K562 (cell line): ENCODE measurements around the gene PRDM10. TPM values are rescaled to one million over a fixed set of nuclear protein-coding genes. Genes with fewer than 3 reads are reported as not detected.

Experiments
- ATAC-seq: fragments of 200-7000 bp; cut with Tn5 transposase; 3 replicates; pipeline ENCODE4 v1.9.1; 2020; ENCODE audit warnings: moderate library complexity
- BruUV-seq: library from RNA; stranded (reverse); fragments of 400-500 nt; replicated peaks from 2 replicates; lab custom pipeline; 2021; lab: Mats Ljungman, UMichigan
- CTCF ChIA-PET: fragments of 300-600 bp; formaldehyde crosslinking; extraction: SDS; loops from one replicate; lab custom pipeline; 2021; ENCODE audit warnings: low intra/inter-chr PET ratio; lab: Yijun Ruan, JAX
- POLR2A ChIA-PET: fragments of 300-600, 350-650 bp; sonication (Branson Sonifier 250); formaldehyde crosslinking; extraction: SDS; loops from one replicate; lab custom pipeline; 2021; ENCODE audit warnings: antibody characterized with exemption, inconsistent platforms; lab: Yijun Ruan, JAX
- DNase-seq, 4 experiments: peaks; one replicate each; pipeline versions ENCODE4 v3.0.0 to v3.0.0-alpha.2; 2011 to 2018; ENCODE audit warnings: low spot score in 3 of 4, mixed read lengths in 3 of 4; ENCODE audit errors: extremely low read depth in 1 of 4
- FAIRE-seq: peaks from 2 replicates; lab custom pipeline; 2011; peaks lifted over from hg19 to GRCh38; lab: Jason Lieb, UNC
- H2AFZ ChIP-seq: 2 replicates; pipeline ENCODE4 v1.6.0; 2011; ENCODE audit warnings: low read depth, low read length, control low read depth, inconsistent platforms
- H3K27ac ChIP-seq: fragments of 200-600 bp; 3 replicates; pipeline ENCODE4 v1.8.0; 2011; ENCODE audit warnings: low read depth, mild to moderate bottlenecking, control low read depth, inconsistent platforms, low read length, moderate library complexity, mixed read lengths; ENCODE audit errors: extremely low read depth
- H3K27me3 ChIP-seq, 2 experiments: fragments of 300-600 bp in 1 of 2; 2 replicates in 1 of 2; 3 replicates in 1 of 2; pipeline versions ENCODE4 v1.6.0 to v1.8.0; 2011; ENCODE audit warnings: inconsistent platforms in 2 of 2, low read length in 2 of 2, mild to moderate bottlenecking in 1 of 2, mixed read lengths in 1 of 2, moderate library complexity in 1 of 2; ENCODE audit not compliant: control insufficient read depth in 2 of 2, insufficient read depth in 2 of 2
- H3K36me3 ChIP-seq: fragments of 300-600 bp; 3 replicates; pipeline ENCODE4 v1.8.0; 2011; ENCODE audit warnings: mild to moderate bottlenecking, low read length, inconsistent platforms; ENCODE audit not compliant: control insufficient read depth, insufficient read depth
- H3K4me1 ChIP-seq, 2 experiments: fragments of 200-600 bp in 1 of 2; replicated peaks in 1 of 2; 2 replicates in 1 of 2; 3 replicates in 1 of 2; pipeline versions ENCODE4 v1.5.1 to v1.8.0; 2011; ENCODE audit warnings: inconsistent platforms in 2 of 2, low read length in 2 of 2, mild to moderate bottlenecking in 1 of 2, mixed read lengths in 1 of 2, moderate library complexity in 1 of 2; ENCODE audit not compliant: control insufficient read depth in 2 of 2, insufficient read depth in 2 of 2
- H3K4me2 ChIP-seq: 2 replicates; pipeline ENCODE4 v1.6.1; 2011; ENCODE audit warnings: low read length, control low read depth, inconsistent platforms, mixed read lengths; ENCODE audit not compliant: insufficient read depth
- H3K4me3 ChIP-seq: fragments of 200-600 bp; sonication (generic), shearing (Covaris generic); 2 replicates; pipeline ENCODE4 v1.5.1; 2016; ENCODE audit warnings: control low read depth, inconsistent platforms
- H3K79me2 ChIP-seq: fragments of 200-600 bp; 3 replicates; pipeline ENCODE4 v1.8.0; 2011; ENCODE audit warnings: low read length, inconsistent platforms; ENCODE audit not compliant: control insufficient read depth, insufficient read depth
- H3K9ac ChIP-seq, 2 experiments: 2 replicates each; pipeline versions ENCODE4 v1.6.0 to v1.6.1; 2011; ENCODE audit warnings: low read depth in 2 of 2, low read length in 2 of 2, control low read depth in 1 of 2, inconsistent platforms in 1 of 2, mild to moderate bottlenecking in 1 of 2, mixed read lengths in 1 of 2; ENCODE audit not compliant: insufficient read depth in 1 of 2
- H3K9me1 ChIP-seq: one replicate; pipeline ENCODE4 v1.6.0; 2011; ENCODE audit warnings: inconsistent platforms, mild to moderate bottlenecking, low read length, moderate library complexity; ENCODE audit not compliant: control insufficient read depth, insufficient read depth
- H3K9me3 ChIP-seq: replicated peaks from 2 replicates; pipeline ENCODE4 v1.5.1; 2011; ENCODE audit warnings: low read depth, low read length, inconsistent platforms; ENCODE audit not compliant: control insufficient read depth, insufficient read depth
- H4K20me1 ChIP-seq: replicated peaks from 2 replicates; pipeline ENCODE4 v1.6.1; 2011; ENCODE audit warnings: low read length, inconsistent platforms, mixed read lengths; ENCODE audit not compliant: control insufficient read depth, insufficient read depth
- FOS ChIP-seq: IDR thresholded peaks from 3 replicates; pipeline ENCODE4 v1.6.1; 2011; ENCODE audit not compliant: insufficient read length; ENCODE audit errors: extremely low read depth
- KAT7 ChIP-seq: sonication (generic); formaldehyde crosslinking; IDR thresholded peaks from 2 replicates; pipeline ENCODE4 v1.8.0; 2022; ENCODE audit warnings: missing genetic modification reagents, mild to moderate bottlenecking, borderline replicate concordance
- NFATC3 ChIP-seq: fragments of 450-650 bp; IDR thresholded peaks from 2 replicates; pipeline ENCODE4 v1.6.1; 2017; ENCODE audit warnings: mild to moderate bottlenecking
- NKRF ChIP-seq: fragments of 450-650 bp; IDR thresholded peaks from 2 replicates; pipeline ENCODE4 v1.6.1; 2016; ENCODE audit warnings: borderline replicate concordance
- RFX5 ChIP-seq: IDR thresholded peaks from 2 replicates; pipeline ENCODE4 v1.6.1; 2011; ENCODE audit warnings: low read depth, mild to moderate bottlenecking, improper control_type of control experiment, low read length
- SREBF1 ChIP-seq: fragments of 150-350 bp; IDR thresholded peaks from 2 replicates; pipeline ENCODE4 v1.6.1; 2014; ENCODE audit warnings: antibody characterized with exemption, low read depth, low read length, borderline replicate concordance
- TAF1 ChIP-seq: IDR thresholded peaks from 2 replicates; pipeline ENCODE4 v1.6.1; 2011; ENCODE audit warnings: mild to moderate bottlenecking, low read length, moderate library complexity; ENCODE audit not compliant: insufficient read depth, control insufficient read depth, severe bottlenecking; ENCODE audit errors: extremely low read depth
- TCFL5 ChIP-seq: fragments of 250-450 bp; sonication (Bioruptor Pico); conservative IDR thresholded peaks from 2 replicates; pipeline ENCODE4 v1.6.1; 2021; ENCODE audit warnings: mild to moderate bottlenecking, moderate library complexity, matching md5 sums
- TFE3 ChIP-seq: fragments of 450-650 bp; formaldehyde crosslinking; IDR thresholded peaks from 2 replicates; pipeline ENCODE4 v1.4.0; 2020; ENCODE audit warnings: mild to moderate bottlenecking, mixed read lengths
- TSC22D4 ChIP-seq: fragments of 450-650 bp; IDR thresholded peaks from 2 replicates; pipeline ENCODE4 v1.6.1; 2016; ENCODE audit warnings: missing genetic modification characterization, missing biosample characterization, control low read depth
- ZNF766 ChIP-seq: fragments of 200-800 bp; sonication (Bioruptor generic); conservative IDR thresholded peaks from 2 replicates; pipeline ENCODE4 v1.6.1; 2016; ENCODE audit warnings: missing genetic modification characterization, missing compliant biosample characterization
- WGBS: fragments of 100-300 bp; shearing (Covaris generic); methylation state at CpG from one replicate; pipeline ENCODE4 v1.1.6; 2016; ENCODE audit warnings: low coverage, mixed read lengths; ENCODE audit not compliant: insufficient coverage; ENCODE audit errors: missing lambda C conversion rate; 5-methylcytosine and 5-hydroxymethylcytosine counted together
- in situ Hi-C: fragments of 300-500 bp; cut with MboI; formaldehyde crosslinking; loops from 4 replicates; pipeline ENCODE4 v1.15.0; 2018; ENCODE audit warnings: inconsistent platforms, mixed read lengths
- intact Hi-C: fragments of 100-400 bp; cut with micrococcal nuclease; formaldehyde crosslinking; loops from 2 replicates; pipeline ENCODE4 v1.14.2; 2022
- polyA plus RNA-seq, 8 experiments: library from polyadenylated mRNA; depleted of rRNA in 4 of 8; stranded (reverse) in 5 of 8; unstranded in 3 of 8; fragments of >200 nt; fragmentation: Nextera tagmentation in 2 of 8; fragmentation: Illumina TruSeq in 1 of 8; extraction: Ambion mirVana in 2 of 8; extraction: Trizol in 1 of 8; gene quantifications; 2 replicates each; pipeline versions ENCODE4 v1.2.1 to v1.2.3, GENCODE V29; 2011 to 2014; ENCODE audit warnings: inconsistent platforms in 1 of 8, missing spikeins in 1 of 8
- total RNA-seq, 7 experiments: library from RNA; depleted of rRNA in 6 of 7; stranded (reverse); fragments of >200 nt in 6 of 7; fragmentation: Illumina TruSeq in 2 of 7; extraction: Trizol in 2 of 7; gene quantifications; 2 replicates each; pipeline versions ENCODE4 v1.2.1 to v1.2.3, GENCODE V29; 2011 to 2021; ENCODE audit warnings: low replicate concordance in 1 of 7
- TF ChIP-seq, protein P1 (sequence below): fragments of 250-450 bp; sonication (Bioruptor Pico); IDR thresholded peaks from 2 replicates; pipeline ENCODE4 v1.5.0; 2021

Gene PRDM10
- total and polyA plus RNA-seq, 9 of the 15 experiments (the other 6 are each of a cell fraction or from before 2014, with no cell fraction given) = 0.89 to 9.3 (median 4.5) TPM

DNA sequence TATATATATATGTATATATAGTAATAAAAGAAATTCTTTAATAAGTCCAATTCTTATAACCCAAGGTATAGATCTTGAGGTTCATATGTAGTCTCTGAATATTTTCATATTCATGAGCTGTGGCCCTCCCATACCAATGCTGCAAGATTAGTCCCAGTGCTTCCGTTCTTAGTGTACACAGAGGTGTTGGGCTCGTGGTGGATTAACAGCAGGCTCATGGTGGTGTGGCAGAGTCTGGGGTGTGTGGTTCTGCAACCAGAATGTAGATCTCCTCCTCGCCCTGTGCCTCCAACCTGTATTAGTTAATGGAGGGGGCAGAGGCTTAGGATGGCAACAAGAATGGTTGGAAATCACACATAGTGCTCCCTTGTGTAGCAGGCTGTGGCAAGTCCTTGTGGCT is 16.8 kb downstream of the PRDM10 start:
- FAIRE-seq = no peak
- POLR2A ChIA-PET = interaction anchor here (1.4 kb wide), 1 partner anchor 15 kb away, joined by 4 read pairs; no protein-coding TSS in a partner anchor
- WGBS = 68% methylated on average over 3 of the region's 3 CpGs

GRCh38 chr11:129980086-129980485 is 22.5 kb downstream of the PRDM10 start:
- no peaks in the 10 kb centered on the region for H3K36me3 ChIP-seq
- H3K9ac ChIP-seq = no peak overlapping the region
- no TSS peak for BruUV-seq
- no peak overlapping the region for H3K27ac ChIP-seq
- intact Hi-C loops = no loop called here
- H3K4me2 ChIP-seq = no peak overlapping the region
- H3K4me1 ChIP-seq = peaks cover 0 to 4% of the 10 kb centered on the region in 2 experiments; a peak in 2 of 5 replicates
- FAIRE-seq (no peak), DNase-seq (no peak), ATAC-seq (no peak)
- no peaks in the 10 kb centered on the region for H3K79me2 ChIP-seq
- no peak overlapping the region for H2AFZ ChIP-seq
- ChIA-PET POLR2A (interaction anchor here (0.6 to 1.6 kb wide), 3 partner anchors 40 to 262 kb away, joined by 3 to 4 read pairs (median 4); no protein-coding TSS in a partner anchor), CTCF (no interaction called here)
- no peak overlapping the region for H3K4me3 ChIP-seq
- no peaks in the 10 kb centered on the region for H3K27me3 ChIP-seq
- H4K20me1 ChIP-seq = peaks cover 3% of the 10 kb centered on the region; the same call in 1 of the 2 replicates
- in situ Hi-C loops = no loop called here
- no peaks in the 10 kb centered on the region for H3K9me1 ChIP-seq
- H3K9me3 ChIP-seq = no peaks in the 10 kb centered on the region
- WGBS = 46% methylated on average over 8 of the region's 8 CpGs
- TF ChIP-seq TSC22D4 (tag) = no peak
- TF ChIP-seq FOS = no peak
- no peak for TF ChIP-seq TFE3 (CRISPR knock-in tag)
- TF ChIP-seq KAT7 (CRISPR knock-in tag) = no peak
- no peak for TF ChIP-seq NKRF
- no peak for TF ChIP-seq ZNF766
- TF ChIP-seq RFX5 = no peak
- TF ChIP-seq, protein P1, sequence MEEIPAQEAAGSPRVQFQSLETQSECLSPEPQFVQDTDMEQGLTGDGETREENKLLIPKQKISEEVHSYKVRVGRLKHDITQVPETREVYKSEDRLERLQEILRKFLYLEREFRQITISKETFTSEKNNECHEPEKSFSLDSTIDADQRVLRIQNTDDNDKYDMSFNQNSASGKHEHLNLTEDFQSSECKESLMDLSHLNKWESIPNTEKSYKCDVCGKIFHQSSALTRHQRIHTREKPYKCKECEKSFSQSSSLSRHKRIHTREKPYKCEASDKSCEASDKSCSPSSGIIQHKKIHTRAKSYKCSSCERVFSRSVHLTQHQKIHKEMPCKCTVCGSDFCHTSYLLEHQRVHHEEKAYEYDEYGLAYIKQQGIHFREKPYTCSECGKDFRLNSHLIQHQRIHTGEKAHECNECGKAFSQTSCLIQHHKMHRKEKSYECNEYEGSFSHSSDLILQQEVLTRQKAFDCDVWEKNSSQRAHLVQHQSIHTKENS (CRISPR knock-in tag) = no peak
- no peak for TF ChIP-seq TAF1
- no peak for TF ChIP-seq SREBF1

More for the DNA sequence above, 16.8 kb downstream of the PRDM10 start:
- Histone ChIP-seq H3K9me3 (no peaks in the 10 kb centered on the region), H3K9ac (no peak overlapping the region), H3K9me1 (no peaks in the 10 kb centered on the region), H3K27me3 (no peaks in the 10 kb centered on the region), H3K4me3 (no peak overlapping the region), H3K4me1 (no peaks in the 10 kb centered on the region; a peak in 1 of 5 replicates), H3K27ac (no peak overlapping the region), H3K79me2 (no peaks in the 10 kb centered on the region), H4K20me1 (no peaks in the 10 kb centered on the region), H2AFZ (no peak overlapping the region), H3K4me2 (no peak overlapping the region), H3K36me3 (no peaks in the 10 kb centered on the region)
- TF ChIP-seq NFATC3 (no peak), TCFL5 (CRISPR knock-in tag) (no peak)
- CTCF ChIA-PET = no interaction called here
- DNase-seq = no peak
- no TSS peak for BruUV-seq
- in situ Hi-C loops = no loop called here
- ATAC-seq = peak; percentile 25; the same call in 2 of the 3 replicates
- intact Hi-C loops = no loop called here
